GM23248 (cell line): ENCODE results near the gene KRT38.

Experiments used
- EZH2 ChIP-seq: fragments of 200-600 bp; sonication (generic); IDR thresholded peaks from 2 replicates; pipeline ENCODE4 v1.6.1; 2018; ENCODE audit warnings: antibody characterized with exemption, mild to moderate bottlenecking; ENCODE audit not compliant: insufficient read depth, poor library complexity, severe bottlenecking
- EZH2phosphoT487 ChIP-seq: fragments of 200-600 bp; sonication (generic); IDR thresholded peaks from 2 replicates; pipeline ENCODE4 v1.6.1; 2018; ENCODE audit warnings: antibody characterized with exemption, moderate library complexity, mild to moderate bottlenecking, low read depth; ENCODE audit not compliant: insufficient read depth

DNA sequence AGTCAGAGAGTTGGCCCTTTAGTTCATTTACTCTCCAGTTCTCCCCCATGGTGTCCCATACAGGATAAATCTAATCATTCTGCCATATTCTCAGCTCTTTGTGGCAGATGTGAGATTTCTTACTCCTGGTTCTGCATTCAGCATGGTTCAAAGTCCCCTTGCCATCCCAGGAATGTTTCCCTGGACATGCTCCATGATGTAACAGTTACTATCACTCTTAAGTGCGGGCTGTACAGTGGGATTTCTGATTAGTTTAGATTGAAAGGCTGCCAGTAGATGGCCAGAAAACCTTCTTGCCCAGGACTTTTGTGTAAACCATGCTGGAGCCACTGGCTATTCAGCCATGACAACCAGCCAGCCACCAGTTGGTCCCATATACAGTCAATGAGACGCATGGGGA is 26.8 kb downstream of the KRT38 start:
- TF ChIP-seq EZH2phosphoT487 (no peak), EZH2 (no peak)
